Epithelial cell of proximal tubule (primary cell): ENCODE measurements around the gene MRGPRE. TPM values are rescaled to one million over a fixed set of nuclear protein-coding genes. Genes with fewer than 3 reads are reported as not detected.

Experiments used
- DNase-seq: peaks from one replicate; pipeline ENCODE4 v3.0.0-alpha.2; 2011; ENCODE audit warnings: low read depth
- H3K4me3 ChIP-seq: 2 replicates; pipeline ENCODE4 v1.5.1; 2011; ENCODE audit warnings: low read depth, mild to moderate bottlenecking, low read length
- total RNA-seq: library from RNA; depleted of rRNA; stranded (reverse); fragments of >200 nt; gene quantifications from 2 replicates; pipeline ENCODE4 v1.2.3, GENCODE V29; 2015
- TF ChIP-seq, protein P1 (sequence below): conservative IDR thresholded peaks from 2 replicates; pipeline ENCODE4 v1.5.1; 2012; ENCODE audit warnings: low read depth, mild to moderate bottlenecking, low read length

The MRGPRE gene
- total RNA-seq, 1 donor from 2014 or later, result not detected

DNA sequence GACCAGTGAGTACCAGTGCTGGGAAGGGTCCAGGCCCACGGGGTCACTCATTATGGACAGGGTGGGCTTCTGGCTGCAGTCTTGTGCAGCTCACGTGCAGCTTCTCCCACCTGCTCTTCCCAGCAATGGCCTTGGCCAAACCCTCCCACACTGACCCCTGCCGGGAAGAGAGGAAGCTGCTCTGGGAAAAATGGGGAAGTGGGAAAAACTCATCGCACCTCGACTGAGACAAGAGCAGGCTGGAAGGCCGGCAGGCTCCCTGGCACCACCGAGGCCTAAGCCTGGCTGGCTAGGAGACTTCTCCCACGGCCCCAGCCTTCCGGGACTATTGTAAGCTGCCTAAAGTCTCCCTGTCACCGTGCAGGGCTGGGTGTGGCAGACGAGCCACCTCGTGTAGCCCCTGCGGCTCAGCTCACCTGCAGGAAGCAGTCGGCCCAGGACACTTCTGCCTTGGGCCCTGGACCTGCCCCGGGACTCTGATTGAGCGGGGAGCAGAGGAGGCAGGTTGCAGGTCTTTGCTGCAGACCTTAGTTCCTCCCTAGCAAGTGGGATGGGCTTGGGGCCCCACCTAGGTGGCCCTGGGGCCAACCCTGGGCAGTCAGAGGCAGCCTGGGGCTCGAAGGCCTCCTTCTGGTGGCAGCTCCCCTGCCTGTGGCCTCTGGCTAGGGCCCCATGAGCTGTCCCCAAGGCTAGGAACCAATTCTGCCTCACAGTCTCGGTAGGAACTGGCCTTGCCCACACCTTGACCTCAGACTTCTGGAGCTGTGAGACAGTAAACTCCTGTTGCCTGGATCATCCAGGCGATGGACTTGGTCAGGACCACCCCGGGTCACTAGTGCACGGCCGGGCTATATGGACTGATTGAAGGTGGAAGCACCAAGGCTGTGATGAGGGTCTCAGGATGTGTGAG, 36.7 kb downstream of the MRGPRE start:
- DNase-seq, result no peak
- H3K4me3 ChIP-seq, result no peak overlapping the region
- TF ChIP-seq, protein P1, sequence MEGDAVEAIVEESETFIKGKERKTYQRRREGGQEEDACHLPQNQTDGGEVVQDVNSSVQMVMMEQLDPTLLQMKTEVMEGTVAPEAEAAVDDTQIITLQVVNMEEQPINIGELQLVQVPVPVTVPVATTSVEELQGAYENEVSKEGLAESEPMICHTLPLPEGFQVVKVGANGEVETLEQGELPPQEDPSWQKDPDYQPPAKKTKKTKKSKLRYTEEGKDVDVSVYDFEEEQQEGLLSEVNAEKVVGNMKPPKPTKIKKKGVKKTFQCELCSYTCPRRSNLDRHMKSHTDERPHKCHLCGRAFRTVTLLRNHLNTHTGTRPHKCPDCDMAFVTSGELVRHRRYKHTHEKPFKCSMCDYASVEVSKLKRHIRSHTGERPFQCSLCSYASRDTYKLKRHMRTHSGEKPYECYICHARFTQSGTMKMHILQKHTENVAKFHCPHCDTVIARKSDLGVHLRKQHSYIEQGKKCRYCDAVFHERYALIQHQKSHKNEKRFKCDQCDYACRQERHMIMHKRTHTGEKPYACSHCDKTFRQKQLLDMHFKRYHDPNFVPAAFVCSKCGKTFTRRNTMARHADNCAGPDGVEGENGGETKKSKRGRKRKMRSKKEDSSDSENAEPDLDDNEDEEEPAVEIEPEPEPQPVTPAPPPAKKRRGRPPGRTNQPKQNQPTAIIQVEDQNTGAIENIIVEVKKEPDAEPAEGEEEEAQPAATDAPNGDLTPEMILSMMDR, result peak; percentile 65

GRCh38 chr11:3194016-3194816, 38.0 kb downstream of the MRGPRE start:
- H3K4me3 ChIP-seq, result no peak overlapping the region
- DNase-seq, result no peak
- TF ChIP-seq, protein P1, result no peak

DNA sequence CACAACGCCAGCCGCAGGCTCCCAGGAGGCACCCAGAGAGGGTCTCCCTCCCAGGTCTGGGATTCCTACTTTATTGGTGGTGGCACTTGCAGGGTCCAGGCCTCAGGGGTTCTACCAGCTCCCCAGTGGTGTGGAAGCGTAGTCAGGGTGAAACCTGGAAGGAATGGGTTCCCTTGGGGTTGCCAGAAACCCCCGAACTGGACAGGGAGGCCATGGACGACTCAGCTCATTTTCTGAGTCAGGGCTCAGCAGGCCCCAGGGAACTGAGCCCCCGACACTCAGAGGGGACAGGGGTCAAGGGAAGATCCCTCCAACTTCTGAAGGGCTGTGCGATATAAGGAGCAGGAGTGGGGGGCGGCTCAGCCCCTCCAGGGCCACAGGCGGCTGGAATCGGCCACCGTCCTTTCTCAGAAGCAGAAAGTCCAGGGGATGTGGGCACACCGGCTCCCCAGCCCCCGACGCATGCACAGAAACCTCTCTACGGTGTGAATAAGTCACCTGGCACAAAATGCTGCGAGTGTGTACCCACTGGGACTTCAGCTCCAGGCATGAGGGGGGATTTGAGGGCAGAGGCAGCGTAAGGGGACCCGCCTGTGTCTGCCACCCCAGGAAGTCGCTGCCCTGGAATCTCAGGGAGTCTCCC, 38.7 kb downstream of the MRGPRE start:
- TF ChIP-seq, protein P1, result no peak
- H3K4me3 ChIP-seq, result no peak overlapping the region
- DNase-seq, result no peak

DNA sequence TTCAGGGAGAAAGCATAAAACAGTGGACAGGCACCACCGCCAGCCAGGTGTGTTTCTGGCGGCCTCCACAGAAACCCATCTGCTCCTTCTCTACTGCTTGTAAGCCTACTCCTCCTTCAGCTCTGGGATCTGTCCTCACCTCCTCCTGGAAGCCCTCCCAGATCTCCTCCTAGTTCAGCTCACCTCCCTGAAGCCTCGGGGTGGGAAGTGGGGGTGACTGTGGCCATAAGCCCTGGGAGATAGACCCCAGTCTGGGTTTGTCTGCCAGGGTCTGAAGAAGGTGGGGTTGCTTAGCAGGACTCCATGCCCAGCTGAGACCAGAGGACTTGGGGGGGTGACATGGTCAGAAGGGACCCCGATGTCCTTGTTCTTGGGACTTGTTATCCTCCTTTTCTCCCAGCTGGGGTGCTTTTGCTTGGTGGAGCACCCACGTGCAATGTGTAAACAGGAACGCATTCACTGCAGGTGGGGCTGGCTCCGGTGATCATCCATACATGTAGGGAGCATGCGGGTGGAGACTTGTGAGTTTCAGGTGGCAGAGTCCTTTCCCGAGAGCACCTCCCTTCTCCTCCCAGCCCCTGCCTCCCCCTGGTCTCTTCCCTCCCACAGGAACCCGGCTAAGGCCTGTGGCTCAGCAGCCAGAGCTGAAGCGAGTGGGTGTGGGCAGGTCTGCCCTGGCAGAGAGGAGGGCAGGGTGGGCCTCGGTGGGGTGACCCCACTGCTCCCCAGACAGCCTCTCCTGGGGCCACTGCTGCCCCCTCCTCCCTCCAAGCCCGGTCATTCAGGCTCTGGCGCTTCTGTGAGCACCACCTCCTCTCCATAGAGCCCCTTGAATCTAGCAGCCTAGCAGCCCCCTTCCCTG, 39.5 kb downstream of the MRGPRE start:
- H3K4me3 ChIP-seq, result no peak overlapping the region
- no peak for DNase-seq
- TF ChIP-seq, protein P1, result no peak

DNA sequence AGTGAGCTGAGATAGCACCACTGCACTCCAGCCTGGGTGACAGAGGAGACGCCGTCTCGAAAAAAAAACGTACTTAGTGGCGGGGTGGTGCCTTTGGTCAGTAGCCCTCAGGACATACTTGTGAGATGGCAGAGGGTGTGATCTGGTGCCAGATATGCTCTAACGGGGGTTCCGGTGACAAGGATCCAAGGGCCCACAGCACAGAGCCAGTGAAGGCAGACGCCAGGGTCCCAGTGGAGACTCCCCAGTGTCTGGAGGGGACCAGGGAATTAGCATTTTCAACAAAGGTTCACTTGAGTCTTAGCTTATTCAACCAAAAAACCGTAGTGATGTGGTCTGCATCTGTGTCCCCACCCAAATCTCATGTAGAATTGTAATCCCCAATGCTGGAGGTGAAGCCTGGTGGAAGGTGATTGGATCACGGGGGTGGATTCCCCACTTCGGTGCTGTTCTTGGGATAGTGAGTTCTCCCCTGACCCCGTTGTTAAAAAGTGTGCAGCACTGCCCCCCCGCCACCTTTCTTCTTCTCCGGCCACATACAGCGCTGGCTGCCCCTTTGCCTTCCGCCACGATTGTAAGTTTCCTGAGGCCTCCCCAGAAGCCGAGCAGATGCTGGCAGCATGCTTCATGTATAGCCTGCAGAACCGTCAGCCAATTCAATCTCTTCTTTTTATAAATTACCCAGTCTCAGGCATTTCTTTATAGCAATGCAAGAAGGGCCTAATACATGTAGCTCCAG, 40.5 kb downstream of the MRGPRE start:
- DNase-seq, result no peak
- no peak overlapping the region for H3K4me3 ChIP-seq
- TF ChIP-seq, protein P1, result no peak
